PC-3 (cell line): ENCODE results near the gene HRC. TPM values are rescaled to one million over a fixed set of nuclear protein-coding genes. Genes with fewer than 3 reads are reported as not detected.

Experiments used
- ATAC-seq: fragments of 200-7000 bp; cut with Tn5 transposase; 2 replicates; pipeline ENCODE4 v1.9.1; 2020; ENCODE audit warnings: mild to moderate bottlenecking, moderate library complexity
- BruUV-seq: library from RNA; stranded (reverse); fragments of 400-500 nt; replicated peaks from 2 replicates; lab custom pipeline; 2021; lab: Mats Ljungman, UMichigan
- CTCF ChIA-PET: fragments of 300-600 bp; sonication (Branson Sonifier 250); formaldehyde crosslinking; loops from one replicate; lab custom pipeline; 2022; ENCODE audit warnings: antibody characterized with exemption; lab: Charles Lee
- POLR2A ChIA-PET: fragments of 300-600 bp; sonication (Branson Sonifier 250); formaldehyde crosslinking; loops from one replicate; lab custom pipeline; 2022; ENCODE audit warnings: antibody characterized with exemption; ENCODE audit not compliant: unreplicated experiment; lab: Charles Lee
- DNase-seq: peaks from one replicate; pipeline ENCODE4 v3.0.0-alpha.2; 2015
- H2AFZ ChIP-seq: fragments of 300-600 bp; sonication (generic); 2 replicates; pipeline ENCODE4 v1.6.0; 2016; ENCODE audit warnings: antibody characterized with exemption, low read length
- H3F3A ChIP-seq: fragments of 300-600 bp; sonication (generic); one replicate; pipeline ENCODE4 v1.6.0; 2017; ENCODE audit warnings: antibody characterized with exemption, low read length, control low read depth, mild to moderate bottlenecking; ENCODE audit not compliant: unreplicated experiment
- H3K27ac ChIP-seq: fragments of 300-600 bp; sonication (generic); 2 replicates; pipeline ENCODE4 v1.5.1; 2016; ENCODE audit warnings: mild to moderate bottlenecking, low read length
- H3K27me3 ChIP-seq: fragments of 300-600 bp; sonication (generic); 2 replicates; pipeline ENCODE4 v1.6.1; 2016; ENCODE audit warnings: low read length, mixed read lengths
- H3K36me3 ChIP-seq: fragments of 300-600 bp; sonication (generic); 2 replicates; pipeline ENCODE4 v1.6.1; 2016; ENCODE audit warnings: low read depth, mixed run types, low read length, mixed read lengths
- H3K4me1 ChIP-seq: fragments of 300-600 bp; sonication (generic); 2 replicates; pipeline ENCODE4 v1.5.1; 2016; ENCODE audit warnings: low read length; ENCODE audit not compliant: insufficient read depth
- H3K4me2 ChIP-seq: fragments of 300-600 bp; sonication (generic); 2 replicates; pipeline ENCODE4 v1.6.0; 2016; ENCODE audit warnings: low read length
- H3K4me3 ChIP-seq: fragments of 300-600 bp; sonication (generic); 2 replicates; pipeline ENCODE4 v1.5.1; 2016; ENCODE audit warnings: mild to moderate bottlenecking, low read length, mixed read lengths
- H3K79me2 ChIP-seq: fragments of 300-600 bp; sonication (generic); 2 replicates; pipeline ENCODE4 v1.6.1; 2017; ENCODE audit warnings: low read length, mixed read lengths
- H3K9ac ChIP-seq: fragments of 300-600 bp; sonication (generic); 2 replicates; pipeline ENCODE4 v1.6.0; 2016; ENCODE audit warnings: mild to moderate bottlenecking, low read length
- H3K9me2 ChIP-seq: fragments of 300-600 bp; sonication (generic); replicated peaks from 2 replicates; pipeline ENCODE4 v1.6.1; 2016; ENCODE audit warnings: mixed run types, low read length, mixed read lengths
- H3K9me3 ChIP-seq: fragments of 300-600 bp; sonication (generic); 2 replicates; pipeline ENCODE4 v1.6.1; 2016; ENCODE audit warnings: low read length, mixed read lengths
- H4K20me1 ChIP-seq: fragments of 300-600 bp; sonication (generic); 2 replicates; pipeline ENCODE4 v1.6.1; 2016; ENCODE audit warnings: low read length, mixed read lengths
- CTCF ChIP-seq: fragments of 300-600 bp; sonication (generic); conservative IDR thresholded peaks from 2 replicates; pipeline ENCODE4 v1.5.1; 2017; ENCODE audit warnings: antibody characterized with exemption, low read depth, mild to moderate bottlenecking, low read length
- EZH2 ChIP-seq: fragments of 300-600 bp; sonication (generic); IDR thresholded peaks from one replicate; pipeline ENCODE4 v1.6.1; 2017; ENCODE audit warnings: antibody characterized with exemption, mild to moderate bottlenecking, low read length; ENCODE audit not compliant: unreplicated experiment
- EZH2phosphoT487 ChIP-seq: fragments of 300-600 bp; sonication (generic); IDR thresholded peaks from 2 replicates; pipeline ENCODE4 v1.6.1; 2018; ENCODE audit warnings: mild to moderate bottlenecking, antibody characterized with exemption, low read length, borderline replicate concordance
- intact Hi-C: fragments of 100-400 bp; cut with micrococcal nuclease; formaldehyde crosslinking; loops from 2 replicates; pipeline ENCODE4 v1.9.0; 2023
- total RNA-seq: library from RNA; depleted of rRNA; stranded (reverse); fragments of >200 nt; gene quantifications from 2 replicates; pipeline ENCODE4 v1.2.3, GENCODE V29; 2014

The HRC gene
- total RNA-seq, 1 experiment from 2014 or later: not detected

DNA sequence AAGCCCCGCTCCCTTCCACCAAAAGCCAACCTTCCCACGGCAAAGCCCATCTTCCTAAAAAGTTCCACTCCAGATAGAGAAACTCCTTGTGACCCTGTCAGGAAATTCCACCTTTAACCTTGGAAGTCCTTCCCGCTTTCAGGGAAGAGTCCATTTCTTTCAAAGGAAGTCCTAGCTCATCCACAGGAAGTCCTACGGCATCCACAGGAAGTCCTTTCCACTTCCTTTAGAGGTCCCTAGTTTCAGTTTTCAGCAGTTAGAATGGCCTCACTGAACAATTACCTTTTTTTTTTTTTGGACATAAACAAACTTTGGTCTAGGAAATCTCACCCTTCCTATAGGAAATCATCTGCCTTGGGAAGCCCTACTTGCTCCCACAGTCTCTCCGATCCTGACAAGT lies 34.1 kb upstream of the HRC start:
- intact Hi-C loops: no loop called here
- Histone ChIP-seq H3K4me3 (no peak overlapping the region), H3K9me3 (no peaks in the 10 kb centered on the region), H2AFZ (no peak overlapping the region), H3K9ac (no peak overlapping the region), H3K4me2 (no peak overlapping the region), H3K27me3 (no peaks in the 10 kb centered on the region), H3K9me2 (no peaks in the 10 kb centered on the region), H3K79me2 (no peaks in the 10 kb centered on the region), H4K20me1 (no peaks in the 10 kb centered on the region), H3K4me1 (no peaks in the 10 kb centered on the region), H3F3A (no peaks in the 10 kb centered on the region), H3K27ac (no peak overlapping the region), H3K36me3 (peaks cover 27% of the 10 kb centered on the region)
- TF ChIP-seq EZH2 (no peak), CTCF (no peak), EZH2phosphoT487 (no peak)
- ChIA-PET CTCF (no interaction called here), POLR2A (no interaction called here)
- ATAC-seq (no peak), DNase-seq (no peak)
- no TSS peak for BruUV-seq

- Histone ChIP-seq H3K4me2 (no peak overlapping the region), H3K27me3 (no peaks in the 10 kb centered on the region), H3K27ac (no peak overlapping the region), H3K36me3 (peaks cover 32% of the 10 kb centered on the region), H3K9ac (no peak overlapping the region), H3K4me3 (no peak overlapping the region), H3K9me3 (no peaks in the 10 kb centered on the region), H3K4me1 (no peaks in the 10 kb centered on the region), H3K79me2 (no peaks in the 10 kb centered on the region), H2AFZ (no peak overlapping the region), H3F3A (no peaks in the 10 kb centered on the region), H4K20me1 (no peaks in the 10 kb centered on the region), H3K9me2 (no peaks in the 10 kb centered on the region)
- ATAC-seq (no peak), DNase-seq (no peak)
- intact Hi-C loops: no loop called here
- TF ChIP-seq EZH2 (no peak), EZH2phosphoT487 (no peak)
- BruUV-seq: no TSS peak
- ChIA-PET CTCF (no interaction called here), POLR2A (no interaction called here)
Measured at GRCh38 chr19:49188626-49189200, 33.5 kb upstream of the HRC start.

DNA sequence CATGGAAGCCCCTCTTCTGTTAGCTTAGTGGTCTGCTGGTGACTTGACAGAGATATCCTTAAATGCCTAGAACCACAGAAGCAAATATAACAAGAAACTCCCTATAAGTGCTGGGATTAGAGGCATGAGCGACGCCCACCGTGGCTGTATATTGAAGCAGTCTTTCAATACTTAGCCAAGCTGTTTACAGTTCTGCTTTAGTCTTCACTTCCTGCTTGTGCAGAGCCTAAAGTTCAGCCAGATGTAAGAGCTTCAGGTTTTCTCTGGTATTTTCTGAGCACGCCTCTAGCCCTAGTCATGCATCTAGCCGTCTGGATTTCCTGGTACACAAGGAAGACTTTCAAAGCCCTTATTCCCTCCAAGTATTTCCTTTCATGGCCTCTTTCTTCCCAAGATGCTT lies 30.9 kb upstream of the HRC start:
- CTCF ChIA-PET: no interaction called here
- no peak overlapping the region for H3K4me3 ChIP-seq
- ATAC-seq (no peak), DNase-seq (no peak)
- H3K9me3 ChIP-seq: no peaks in the 10 kb centered on the region
- H3K4me1 ChIP-seq: no peaks in the 10 kb centered on the region
- H4K20me1 ChIP-seq: no peaks in the 10 kb centered on the region
- no peaks in the 10 kb centered on the region for H3F3A ChIP-seq
- intact Hi-C loops: no loop called here
- H3K9me2 ChIP-seq: no peaks in the 10 kb centered on the region
- no peak for TF ChIP-seq EZH2
- no peak for TF ChIP-seq CTCF
- no peak for TF ChIP-seq EZH2phosphoT487
- H3K9ac ChIP-seq: no peak overlapping the region
- H3K27ac ChIP-seq: no peak overlapping the region
- no peaks in the 10 kb centered on the region for H3K27me3 ChIP-seq
- H3K36me3 ChIP-seq: peaks cover 52% of the 10 kb centered on the region
- H3K4me2 ChIP-seq: no peak overlapping the region
- POLR2A ChIA-PET: no interaction called here
- no peaks in the 10 kb centered on the region for H3K79me2 ChIP-seq
- no TSS peak for BruUV-seq
- H2AFZ ChIP-seq: no peak overlapping the region
